Measurements from ENCODE around the gene ZBTB20.

ZBTB20 gene

DNA sequence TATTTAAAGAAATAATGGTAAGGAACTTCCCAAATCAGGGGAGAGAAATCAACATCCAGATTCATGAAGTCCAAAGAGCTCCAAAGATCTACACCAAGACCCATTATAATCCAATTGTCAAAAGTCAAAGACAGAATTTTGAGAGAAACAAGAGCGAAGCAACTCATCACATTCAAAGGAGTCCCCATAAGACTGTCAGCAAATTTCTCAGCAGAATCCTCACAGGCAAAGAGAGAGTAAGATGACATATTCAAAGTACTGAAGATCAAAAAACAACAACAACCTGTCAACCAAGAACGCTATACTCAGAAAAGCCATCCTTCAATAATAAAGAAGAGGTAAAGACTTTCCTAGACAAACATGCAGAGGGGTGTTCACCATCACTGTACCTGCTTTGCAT lies 511.2 kb downstream of the ZBTB20 start:
- H3K27me3 ChIP-seq (ENCODE audit: insufficient read depth, low read length), result no peaks in the 10 kb centered on the region
- no peak overlapping the region for H3K27ac ChIP-seq (ENCODE audit: low read depth, low read length)
- 0 out of 2 replicates have a peak, but pooled peaks cover 9% of the 10 kb centered on the region for H3K36me3 ChIP-seq (ENCODE audit: insufficient read depth, low read length)
- H3K4me3 ChIP-seq (ENCODE audit: low read depth, low read length), result no peak overlapping the region
- no peaks in the 10 kb centered on the region for H3K4me1 ChIP-seq (ENCODE audit: control insufficient read depth, insufficient read depth, low read length, unreplicated experiment)
- H2AFZ ChIP-seq (ENCODE audit: low read length, unreplicated experiment), result no peak overlapping the region
- no peaks in the 10 kb centered on the region for H3K79me2 ChIP-seq (ENCODE audit: control insufficient read depth, insufficient read depth, low read length, unreplicated experiment)

DNA sequence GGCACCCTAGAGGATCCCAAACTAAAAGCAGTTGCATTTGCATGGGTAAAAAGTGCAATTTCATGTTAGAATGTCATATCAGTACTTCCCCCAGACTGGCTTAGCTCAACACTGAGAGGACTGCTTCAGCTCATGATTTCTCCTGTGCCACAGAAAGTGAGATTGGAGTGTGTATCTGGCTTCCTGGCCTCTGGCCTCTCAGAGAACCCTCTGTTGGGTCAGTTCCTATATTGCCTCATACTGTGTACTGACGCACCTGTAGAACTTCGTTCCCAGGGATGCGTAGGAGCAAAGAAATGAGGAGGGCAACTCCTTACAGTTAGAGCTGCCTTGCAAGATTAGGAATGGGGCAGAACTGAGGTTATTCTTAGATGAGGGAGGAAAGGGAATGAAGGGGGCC lies 512.5 kb downstream of the ZBTB20 start:
- Histone ChIP-seq H2AFZ (ENCODE audit: low read length, unreplicated experiment) (no peak overlapping the region), H3K4me1 (ENCODE audit: control insufficient read depth, insufficient read depth, low read length, unreplicated experiment) (no peaks in the 10 kb centered on the region), H3K79me2 (ENCODE audit: control insufficient read depth, insufficient read depth, low read length, unreplicated experiment) (no peaks in the 10 kb centered on the region), H3K27me3 (ENCODE audit: insufficient read depth, low read length) (no peaks in the 10 kb centered on the region), H3K27ac (ENCODE audit: low read depth, low read length) (no peak overlapping the region), H3K36me3 (ENCODE audit: insufficient read depth, low read length) (0 out of 2 replicates have a peak, but pooled peaks cover 9% of the 10 kb centered on the region), H3K4me3 (ENCODE audit: low read depth, low read length) (no peak overlapping the region)

DNA sequence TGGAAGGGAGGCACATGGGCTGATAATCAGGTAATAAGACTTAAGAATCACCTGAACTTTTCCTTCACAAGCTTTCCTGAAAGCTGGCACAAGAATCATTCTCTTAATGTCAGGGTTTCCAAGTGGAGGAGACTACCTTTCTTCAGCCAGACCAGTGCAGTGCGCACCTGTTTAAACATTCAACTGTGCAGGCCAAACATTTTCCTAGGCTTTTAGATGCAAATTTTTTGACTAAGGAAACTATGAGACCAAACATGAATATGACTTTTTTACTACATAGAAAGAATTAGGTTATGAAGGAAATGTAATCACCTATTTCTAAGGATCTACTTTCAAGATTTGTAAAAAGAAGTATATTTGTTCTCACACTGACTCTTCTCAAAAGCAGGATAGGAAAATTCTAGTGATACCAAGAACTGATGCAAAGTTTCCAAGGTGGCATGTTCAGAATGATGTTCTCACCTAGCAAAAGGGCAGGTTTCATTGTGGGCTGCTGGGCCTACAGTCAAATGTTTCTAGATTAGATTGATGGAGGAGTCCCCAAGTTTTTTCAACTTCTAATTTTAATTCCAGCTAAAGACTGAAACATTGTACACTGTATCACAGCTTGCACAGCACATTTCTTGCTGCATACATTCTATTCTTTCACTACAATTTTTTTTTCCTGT lies 514.2 kb downstream of the ZBTB20 start:
- Histone ChIP-seq H3K27ac (ENCODE audit: low read depth, low read length) (no peak overlapping the region), H3K4me1 (ENCODE audit: control insufficient read depth, insufficient read depth, low read length, unreplicated experiment) (peaks cover 10% of the 10 kb centered on the region), H2AFZ (ENCODE audit: low read length, unreplicated experiment) (no peak overlapping the region), H3K4me3 (ENCODE audit: low read depth, low read length) (no peak overlapping the region), H3K36me3 (ENCODE audit: insufficient read depth, low read length) (0 out of 2 replicates have a peak, but pooled peaks cover 9% of the 10 kb centered on the region), H3K27me3 (ENCODE audit: insufficient read depth, low read length) (no peaks in the 10 kb centered on the region), H3K79me2 (ENCODE audit: control insufficient read depth, insufficient read depth, low read length, unreplicated experiment) (no peaks in the 10 kb centered on the region)

DNA sequence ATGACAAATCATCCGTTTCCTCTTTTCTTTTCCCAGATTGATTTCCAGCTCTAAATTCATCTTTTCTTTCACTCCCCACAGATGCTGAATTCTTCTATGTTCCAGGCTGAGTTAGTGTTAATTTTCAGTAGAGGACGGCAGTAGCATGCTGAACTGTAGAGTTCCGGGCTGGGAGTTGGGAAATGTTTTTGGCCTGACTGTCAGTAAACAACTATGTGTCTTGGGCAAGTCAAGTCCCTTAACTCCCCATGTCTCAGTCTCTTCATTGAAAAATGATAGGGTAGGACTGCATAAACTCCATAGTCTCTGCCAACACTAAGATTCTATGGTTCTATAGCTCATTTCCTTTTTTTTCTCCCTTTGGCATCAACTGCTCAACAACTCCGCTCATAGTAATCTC lies 519.3 kb downstream of the ZBTB20 start:
- Histone ChIP-seq H3K4me1 (ENCODE audit: control insufficient read depth, insufficient read depth, low read length, unreplicated experiment) (peaks cover 41% of the 10 kb centered on the region), H2AFZ (ENCODE audit: low read length, unreplicated experiment) (peak overlapping the region; percentile 35), H3K36me3 (ENCODE audit: insufficient read depth, low read length) (no peaks in the 10 kb centered on the region), H3K27me3 (ENCODE audit: insufficient read depth, low read length) (no peaks in the 10 kb centered on the region), H3K4me3 (ENCODE audit: low read depth, low read length) (no peak overlapping the region), H3K79me2 (ENCODE audit: control insufficient read depth, insufficient read depth, low read length, unreplicated experiment) (peaks cover 16% of the 10 kb centered on the region), H3K27ac (ENCODE audit: low read depth, low read length) (peak overlapping the region; percentile 43)

DNA sequence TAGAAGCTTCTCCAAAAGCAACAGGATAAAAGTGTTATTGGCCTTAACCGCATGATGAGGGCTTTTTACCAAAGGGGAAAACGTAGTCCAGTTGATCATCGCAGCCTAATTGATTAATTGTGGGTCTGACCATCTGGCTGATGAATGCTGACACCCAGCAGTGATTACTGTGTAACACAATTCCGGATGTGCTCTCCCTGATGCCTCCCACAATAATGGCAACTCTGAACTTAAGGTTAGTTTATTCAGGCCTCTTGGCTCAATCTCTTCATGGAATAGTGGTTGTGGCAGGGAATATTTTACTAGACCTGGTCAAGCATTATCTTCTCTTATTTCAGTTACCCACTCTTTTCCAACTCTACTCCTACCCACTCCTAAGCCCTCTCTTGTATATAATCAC lies 520.3 kb downstream of the ZBTB20 start:
- H3K27ac ChIP-seq (ENCODE audit: low read depth, low read length), result no peak overlapping the region
- no peak overlapping the region for H2AFZ ChIP-seq (ENCODE audit: low read length, unreplicated experiment)
- H3K79me2 ChIP-seq (ENCODE audit: control insufficient read depth, insufficient read depth, low read length, unreplicated experiment), result peaks cover 24% of the 10 kb centered on the region
- H3K4me1 ChIP-seq (ENCODE audit: control insufficient read depth, insufficient read depth, low read length, unreplicated experiment), result peaks cover 51% of the 10 kb centered on the region
- H3K4me3 ChIP-seq (ENCODE audit: low read depth, low read length), result no peak overlapping the region
- no peaks in the 10 kb centered on the region for H3K27me3 ChIP-seq (ENCODE audit: insufficient read depth, low read length)
- H3K36me3 ChIP-seq (ENCODE audit: insufficient read depth, low read length), result no peaks in the 10 kb centered on the region

DNA sequence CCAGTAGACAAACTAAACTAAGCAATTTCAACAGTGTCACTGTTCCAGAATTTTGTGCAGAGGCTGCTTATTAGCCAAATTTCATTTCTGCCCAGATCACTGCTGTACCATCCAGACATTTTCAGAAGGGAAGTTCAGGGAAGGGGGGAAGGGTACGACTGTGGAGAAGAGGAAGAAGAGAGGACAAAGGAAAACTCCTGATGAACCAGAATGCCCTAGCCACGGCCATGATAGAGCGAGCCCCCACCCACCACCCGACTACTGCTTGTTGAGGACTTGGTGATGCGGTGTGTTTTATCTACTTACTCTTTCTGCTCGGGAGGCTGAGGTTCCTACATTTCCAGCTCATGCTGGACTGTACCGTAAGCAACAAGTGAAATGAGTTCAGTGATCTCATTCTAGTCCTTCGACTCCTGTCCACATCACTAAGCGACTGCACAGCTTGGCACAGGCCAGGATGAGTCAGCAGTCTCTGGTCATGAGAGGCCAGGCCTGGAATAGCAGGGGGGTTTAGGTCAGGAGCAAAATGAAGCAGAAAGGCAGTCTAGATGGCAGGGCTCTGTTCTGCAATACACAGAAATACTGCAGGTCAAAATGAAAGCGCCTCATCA lies 522.4 kb downstream of the ZBTB20 start:
- H3K27me3 ChIP-seq (ENCODE audit: insufficient read depth, low read length), result no peaks in the 10 kb centered on the region
- peak overlapping the region; percentile 55 for H2AFZ ChIP-seq (ENCODE audit: low read length, unreplicated experiment)
- peak overlapping the region; percentile 85 for H3K4me3 ChIP-seq (ENCODE audit: low read depth, low read length)
- H3K4me1 ChIP-seq (ENCODE audit: control insufficient read depth, insufficient read depth, low read length, unreplicated experiment), result peaks cover 51% of the 10 kb centered on the region
- H3K79me2 ChIP-seq (ENCODE audit: control insufficient read depth, insufficient read depth, low read length, unreplicated experiment), result peaks cover 35% of the 10 kb centered on the region
- no peaks in the 10 kb centered on the region for H3K36me3 ChIP-seq (ENCODE audit: insufficient read depth, low read length)
- peak overlapping the region; percentile 92 for H3K27ac ChIP-seq (ENCODE audit: low read depth, low read length)

DNA sequence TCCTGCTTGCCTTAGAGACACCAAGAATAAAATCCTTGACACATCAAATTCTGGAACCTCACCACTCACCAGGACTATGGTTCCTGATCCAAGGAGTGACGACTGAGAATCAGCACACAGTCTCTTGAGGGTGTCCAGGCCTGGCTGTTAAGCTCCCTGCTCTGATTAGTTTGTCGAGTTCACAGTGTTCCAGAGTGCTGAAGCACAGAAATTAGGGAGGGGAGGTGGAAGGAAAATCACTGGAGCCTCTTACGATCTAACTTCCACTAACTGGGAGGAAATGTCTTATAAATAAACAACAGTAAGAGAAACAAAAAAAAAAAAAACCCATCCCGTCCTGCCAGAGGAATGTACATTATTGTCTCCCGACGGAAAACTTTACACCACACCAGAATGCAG lies 523.0 kb downstream of the ZBTB20 start:
- no peaks in the 10 kb centered on the region for H3K27me3 ChIP-seq (ENCODE audit: insufficient read depth, low read length)
- peaks cover 51% of the 10 kb centered on the region for H3K4me1 ChIP-seq (ENCODE audit: control insufficient read depth, insufficient read depth, low read length, unreplicated experiment)
- H3K79me2 ChIP-seq (ENCODE audit: control insufficient read depth, insufficient read depth, low read length, unreplicated experiment), result peaks cover 36% of the 10 kb centered on the region
- H2AFZ ChIP-seq (ENCODE audit: low read length, unreplicated experiment), result peak overlapping the region; percentile 40
- peak overlapping the region; percentile 85 for H3K4me3 ChIP-seq (ENCODE audit: low read depth, low read length)
- H3K27ac ChIP-seq (ENCODE audit: low read depth, low read length), result peak overlapping the region; percentile 92
- H3K36me3 ChIP-seq (ENCODE audit: insufficient read depth, low read length), result no peaks in the 10 kb centered on the region; the same call in 1 of the 2 replicates

DNA sequence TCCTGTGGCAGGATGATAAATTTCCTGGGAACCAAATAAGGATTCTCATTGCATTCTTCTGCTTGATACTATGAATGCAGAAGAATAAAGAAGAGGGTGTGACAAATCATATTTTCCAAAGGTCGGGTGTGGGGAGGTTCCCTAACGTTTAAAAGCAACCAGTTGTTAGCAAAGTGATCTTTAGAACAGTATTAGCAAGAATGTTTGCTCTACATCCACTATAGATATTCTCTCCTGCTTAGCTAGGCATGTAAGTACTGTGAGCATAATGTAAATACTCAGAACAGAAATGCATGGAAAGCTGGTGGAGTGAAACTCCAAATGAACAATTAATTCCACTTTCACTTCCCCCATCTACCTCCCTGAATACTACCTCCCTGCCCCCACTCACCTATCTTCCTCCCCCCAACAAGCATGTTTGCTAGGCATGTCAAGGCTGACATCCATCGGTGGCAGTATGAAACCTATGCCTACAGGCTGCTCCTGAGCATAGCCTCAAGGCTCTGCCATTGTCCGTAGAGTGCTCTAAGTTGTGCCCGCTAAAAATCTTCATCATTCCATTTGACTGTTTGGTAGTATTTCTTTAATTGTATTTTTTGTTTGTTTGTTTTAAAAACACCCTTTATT lies 523.6 kb downstream of the ZBTB20 start:
- peak overlapping the region; percentile 92 for H3K27ac ChIP-seq (ENCODE audit: low read depth, low read length)
- H3K4me3 ChIP-seq (ENCODE audit: low read depth, low read length), result peak overlapping the region; percentile 85
- no peaks in the 10 kb centered on the region; the same call in 1 of the 2 replicates for H3K36me3 ChIP-seq (ENCODE audit: insufficient read depth, low read length)
- peaks cover 41% of the 10 kb centered on the region for H3K79me2 ChIP-seq (ENCODE audit: control insufficient read depth, insufficient read depth, low read length, unreplicated experiment)
- peaks cover 48% of the 10 kb centered on the region for H3K4me1 ChIP-seq (ENCODE audit: control insufficient read depth, insufficient read depth, low read length, unreplicated experiment)
- H2AFZ ChIP-seq (ENCODE audit: low read length, unreplicated experiment), result peak overlapping the region; percentile 40
- no peaks in the 10 kb centered on the region for H3K27me3 ChIP-seq (ENCODE audit: insufficient read depth, low read length)

DNA sequence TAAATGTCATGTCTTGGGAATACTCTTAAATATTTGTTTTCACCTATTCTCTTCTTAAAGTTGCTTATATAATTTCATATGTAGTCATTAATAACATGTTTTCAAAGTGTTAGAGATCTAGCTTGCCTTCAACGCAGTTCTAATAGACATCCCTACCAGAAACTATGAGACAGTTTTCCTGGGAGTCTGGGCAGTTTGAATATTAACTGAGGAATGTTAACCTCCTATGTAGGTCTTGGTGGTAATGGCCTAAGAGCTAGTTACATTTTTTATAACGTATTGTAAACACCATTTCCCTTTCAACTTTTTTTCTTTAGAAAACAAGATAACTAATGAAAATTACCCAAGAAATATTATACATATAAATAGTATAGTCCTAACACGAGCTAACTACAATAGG lies 525.1 kb downstream of the ZBTB20 start:
- Histone ChIP-seq H3K4me1 (ENCODE audit: control insufficient read depth, insufficient read depth, low read length, unreplicated experiment) (peaks cover 32% of the 10 kb centered on the region), H3K27ac (ENCODE audit: low read depth, low read length) (no peak overlapping the region), H3K4me3 (ENCODE audit: low read depth, low read length) (no peak overlapping the region; the same call in 1 of the 2 replicates), H3K27me3 (ENCODE audit: insufficient read depth, low read length) (no peaks in the 10 kb centered on the region), H3K36me3 (ENCODE audit: insufficient read depth, low read length) (no peaks in the 10 kb centered on the region; the same call in 1 of the 2 replicates), H3K79me2 (ENCODE audit: control insufficient read depth, insufficient read depth, low read length, unreplicated experiment) (peaks cover 47% of the 10 kb centered on the region), H2AFZ (ENCODE audit: low read length, unreplicated experiment) (no peak overlapping the region)

DNA sequence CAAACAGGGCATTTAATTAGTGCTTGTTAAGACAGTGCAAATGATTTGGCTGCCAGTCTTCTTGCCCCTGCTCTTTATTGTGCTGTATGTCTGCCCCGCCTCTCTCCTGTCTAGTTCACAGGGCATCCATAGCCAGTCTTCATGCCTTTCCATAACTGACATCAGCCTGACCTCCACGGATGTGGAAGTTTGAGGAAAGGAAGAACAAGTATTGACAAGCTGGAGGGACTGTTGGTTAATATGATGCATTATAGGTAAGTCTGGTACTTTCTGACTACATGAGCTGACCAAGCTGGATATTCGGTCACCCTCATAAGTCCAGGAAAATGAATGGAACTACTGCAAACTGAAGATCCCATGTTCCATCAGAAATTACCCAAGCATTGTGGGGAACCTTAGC lies 527.3 kb downstream of the ZBTB20 start:
- H3K27me3 ChIP-seq (ENCODE audit: insufficient read depth, low read length), result no peaks in the 10 kb centered on the region
- peaks cover 15% of the 10 kb centered on the region for H3K4me1 ChIP-seq (ENCODE audit: control insufficient read depth, insufficient read depth, low read length, unreplicated experiment)
- peaks cover 56% of the 10 kb centered on the region for H3K79me2 ChIP-seq (ENCODE audit: control insufficient read depth, insufficient read depth, low read length, unreplicated experiment)
- no peaks in the 10 kb centered on the region; the same call in 1 of the 2 replicates for H3K36me3 ChIP-seq (ENCODE audit: insufficient read depth, low read length)
- H2AFZ ChIP-seq (ENCODE audit: low read length, unreplicated experiment), result no peak overlapping the region
- no peak overlapping the region for H3K4me3 ChIP-seq (ENCODE audit: low read depth, low read length)
- no peak overlapping the region for H3K27ac ChIP-seq (ENCODE audit: low read depth, low read length)

All from ACC112 (cell line).